ENCODE measurements around the gene DAZ2. TPM values are rescaled to one million over a fixed set of nuclear protein-coding genes. Genes with fewer than 3 reads are reported as not detected.
"Not testable (repeated sequence)": the region's sequence is repeated elsewhere in the genome, so short reads cannot be mapped to it uniquely, and the experiment has no call there.

The DAZ2 gene, protein sequence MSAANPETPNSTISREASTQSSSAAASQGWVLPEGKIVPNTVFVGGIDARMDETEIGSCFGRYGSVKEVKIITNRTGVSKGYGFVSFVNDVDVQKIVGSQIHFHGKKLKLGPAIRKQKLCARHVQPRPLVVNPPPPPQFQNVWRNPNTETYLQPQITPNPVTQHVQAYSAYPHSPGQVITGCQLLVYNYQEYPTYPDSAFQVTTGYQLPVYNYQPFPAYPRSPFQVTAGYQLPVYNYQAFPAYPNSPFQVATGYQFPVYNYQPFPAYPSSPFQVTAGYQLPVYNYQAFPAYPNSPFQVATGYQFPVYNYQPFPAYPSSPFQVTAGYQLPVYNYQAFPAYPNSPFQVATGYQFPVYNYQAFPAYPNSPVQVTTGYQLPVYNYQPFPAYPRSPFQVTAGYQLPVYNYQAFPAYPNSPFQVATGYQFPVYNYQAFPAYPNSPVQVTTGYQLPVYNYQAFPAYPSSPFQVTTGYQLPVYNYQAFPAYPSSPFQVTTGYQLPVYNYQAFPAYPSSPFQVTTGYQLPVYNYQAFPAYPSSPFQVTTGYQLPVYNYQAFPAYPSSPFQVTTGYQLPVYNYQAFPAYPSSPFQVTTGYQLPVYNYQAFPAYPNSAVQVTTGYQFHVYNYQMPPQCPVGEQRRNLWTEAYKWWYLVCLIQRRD
- total RNA-seq (not detected), polyA plus RNA-seq (ENCODE audit: insufficient read length in 6 of 6) (not detected)
- long read RNA-seq, donor 1 = 0 reads
- long read RNA-seq, donor 2 = 0 reads
- long read RNA-seq, donor 3 = 0 reads
- long read RNA-seq, donor 4 = 0 reads
- long read RNA-seq, donor 5 = 0 reads
- long read RNA-seq, donor 6 = 0 reads
- long read RNA-seq, donor 7 = 0 reads
- long read RNA-seq, donor 8 = 0 reads
- long read RNA-seq, donor 9 = 0 reads
- long read RNA-seq, donor 10 = 0 reads
- long read RNA-seq, donor 11 = 0 reads
- long read RNA-seq, donor 12 = 0 reads

DNA sequence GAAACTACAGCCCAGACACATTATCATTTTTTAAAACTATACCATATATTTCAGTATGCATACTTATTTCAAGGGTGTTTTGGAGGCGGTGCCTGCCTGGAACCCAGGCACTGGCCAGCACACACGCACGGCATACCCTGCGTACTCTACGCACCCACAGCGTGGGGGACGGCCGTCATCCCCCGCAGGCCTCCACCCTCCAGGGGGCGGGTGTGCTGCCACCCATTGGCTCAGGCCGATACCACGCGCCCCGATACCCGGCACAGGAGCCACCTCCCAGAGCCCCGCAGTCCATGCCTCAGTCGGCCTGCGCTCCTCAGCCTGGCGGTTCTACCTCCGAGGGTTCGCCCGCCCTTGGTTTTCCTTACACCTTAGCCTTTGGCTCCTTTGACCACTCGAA, at the start of gene DAZ2:
DAZ2 (plus strand) TSS at position 301 of the 400 bp plus-strand sequence. CDS start 208 bp downstream, outside the sequence.
- H3K4me1 ChIP-seq; ATAC-seq; DNase-seq; intact Hi-C loops (cut with DNase I); H3K9me3 ChIP-seq; H3K36me3 ChIP-seq; H3K27me3 ChIP-seq; H3K4me3 ChIP-seq; H3K27ac ChIP-seq: not testable (repeated sequence)

GRCh38 chrY:23198908-23199307, 20.4 kb upstream of the DAZ2 start, which contains the start of gene DAZ1:
DAZ1 (minus strand) TSS chrY:23199008; CDS start chrY:23198800, 208 bp downstream.
- H3K36me3 ChIP-seq; H3K27me3 ChIP-seq; H3K4me3 ChIP-seq; intact Hi-C loops (cut with DNase I); ATAC-seq; H3K9me3 ChIP-seq; H3K4me1 ChIP-seq; DNase-seq; H3K27ac ChIP-seq: not testable (repeated sequence)

GRCh38 chrY:23207455-23207854, 11.9 kb upstream of the DAZ2 start:
- not testable (repeated sequence) for ATAC-seq, H3K9me3 ChIP-seq, H3K4me1 ChIP-seq

DNA sequence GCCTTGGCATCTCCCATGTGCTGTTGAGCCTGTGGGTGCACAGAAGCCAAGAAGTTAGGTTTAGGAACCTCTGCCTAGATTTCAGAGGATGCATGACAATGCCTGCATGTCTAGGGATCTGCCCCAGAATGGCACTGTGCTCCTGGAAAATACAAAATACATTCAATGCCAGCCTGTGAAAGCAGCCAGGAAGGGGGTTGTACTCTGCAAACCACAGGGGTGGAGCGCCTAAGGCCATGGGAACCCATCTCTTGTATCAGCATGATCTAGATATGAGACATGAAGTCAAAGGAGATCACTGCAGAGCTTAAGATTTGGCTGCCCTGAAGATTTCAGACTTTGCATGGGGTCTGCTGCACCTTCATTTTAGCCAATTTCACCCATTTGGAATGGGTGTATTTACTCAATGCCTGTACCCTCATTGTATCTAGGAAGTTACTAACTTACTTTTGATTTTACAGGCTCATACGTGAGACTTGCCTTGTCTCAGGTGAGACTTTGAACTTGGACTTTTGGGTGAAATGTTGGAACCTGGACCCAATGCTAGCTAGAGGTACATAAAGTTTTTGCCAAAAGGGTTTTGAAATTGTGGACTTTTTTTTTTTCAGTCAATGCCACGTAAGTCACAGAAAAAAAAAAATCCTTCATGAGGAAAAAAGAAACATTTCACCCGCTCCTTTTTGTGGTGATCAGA, 9.4 kb upstream of the DAZ2 start:
- ATAC-seq; H3K36me3 ChIP-seq; H3K27me3 ChIP-seq; DNase-seq; H3K4me1 ChIP-seq; H3K4me3 ChIP-seq; H3K27ac ChIP-seq; intact Hi-C loops (cut with DNase I); H3K9me3 ChIP-seq: not testable (repeated sequence)

More at GRCh38 chrY:23207455-23207854, 11.9 kb upstream of the DAZ2 start:
- H3K27me3 ChIP-seq; intact Hi-C loops (cut with DNase I); H3K36me3 ChIP-seq; H3K4me3 ChIP-seq; H3K27ac ChIP-seq; DNase-seq: not testable (repeated sequence)

DNA sequence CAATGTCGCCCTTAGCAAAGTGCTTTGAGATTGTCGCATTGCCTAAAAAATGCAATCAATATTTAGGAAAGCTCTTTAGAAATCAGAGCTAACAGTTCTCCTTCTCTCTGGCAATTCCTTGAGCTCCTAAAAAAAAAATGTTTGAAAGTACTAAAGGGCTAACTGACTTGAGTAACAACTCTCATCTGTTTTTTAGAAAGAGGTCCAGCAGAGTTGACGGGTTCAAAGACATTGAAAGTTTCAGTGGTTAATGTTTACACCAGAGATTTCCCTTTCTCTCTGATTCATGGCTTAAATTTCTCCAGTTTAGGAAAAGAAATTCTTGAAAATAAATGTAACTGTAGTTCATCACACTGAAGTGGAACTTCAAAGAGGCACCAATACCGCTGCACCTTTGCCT, 8.7 kb upstream of the DAZ2 start:
- H3K4me1 ChIP-seq; H3K36me3 ChIP-seq; intact Hi-C loops (cut with DNase I); ATAC-seq; DNase-seq; H3K4me3 ChIP-seq; H3K27me3 ChIP-seq; H3K9me3 ChIP-seq; H3K27ac ChIP-seq: not testable (repeated sequence)

Other genes starting within 250 kb of the DAZ2 start
- not detected for gene BPY2, start 235.3 kb upstream of the DAZ2 start, total RNA-seq
- not detected for gene BPY2, start 235.3 kb upstream of the DAZ2 start, polyA plus RNA-seq (ENCODE audit: insufficient read length in 6 of 6)
- not detected for gene DAZ1, start 20.5 kb upstream of the DAZ2 start, total RNA-seq
- not detected for gene DAZ1, start 20.5 kb upstream of the DAZ2 start, polyA plus RNA-seq (ENCODE audit: insufficient read length in 6 of 6)

All from left lung (tissue), 14 donors.